Upper lobe of left lung (tissue), 6 donors: ENCODE data around the gene TNFRSF21. TPM values are rescaled to one million over a fixed set of nuclear protein-coding genes. Genes with fewer than 3 reads are reported as not detected.
A peak's percentile ranks its signal among the peaks of the same experiment; 100 is the strongest.

Source experiments
- ATAC-seq, 2 donors: fragments of 200-7000 bp; cut with Tn5 transposase; one replicate each; pipeline ENCODE4 v1.9.1; 2022; ENCODE audit warnings: mild to moderate bottlenecking in 2 of 2, moderate library complexity in 2 of 2; ENCODE audit not compliant: low FRiP score in 2 of 2
- DNase-seq, 2 donors: peaks; one replicate each; pipeline ENCODE4 v3.0.0-alpha.2; 2019 to 2020
- H3K27ac ChIP-seq, 4 donors: fragments of 200-600 bp; sonication (generic); one replicate each; pipeline ENCODE4 v1.5.1; 2016 to 2019
- H3K27me3 ChIP-seq, 4 donors: fragments of 200-600 bp; sonication (generic); one replicate each; pipeline ENCODE4 v1.5.1; 2017 to 2019
- H3K36me3 ChIP-seq, 4 donors: fragments of 200-600 bp; sonication (generic); one replicate each; pipeline ENCODE4 v1.5.1; 2016 to 2019
- H3K4me1 ChIP-seq, 4 donors: fragments of 200-600 bp; sonication (generic); one replicate each; pipeline ENCODE4 v1.5.1; 2018 to 2019
- H3K4me3 ChIP-seq, 4 donors: fragments of 200-600 bp; sonication (generic); one replicate each; pipeline ENCODE4 v1.5.1; 2017 to 2019; ENCODE audit warnings: mild to moderate bottlenecking in 2 of 4, moderate library complexity in 1 of 4
- H3K9me3 ChIP-seq, 4 donors: fragments of 200-600 bp; sonication (generic); one replicate each; pipeline ENCODE4 v1.5.1; 2018 to 2019
- EP300 ChIP-seq, 4 donors: sonication (generic); formaldehyde crosslinking; IDR thresholded peaks; one replicate each; pipeline ENCODE4 v1.5.1; 2017; ENCODE audit warnings: antibody characterized with exemption in 4 of 4, control low read depth in 2 of 4
- POLR2A ChIP-seq, 4 donors: fragments of 450-650 bp; IDR thresholded peaks; one replicate each; pipeline ENCODE4 v1.5.1; 2016 to 2017; ENCODE audit warnings: antibody characterized with exemption in 4 of 4, mild to moderate bottlenecking in 2 of 4
- POLR2AphosphoS5 ChIP-seq, 2 donors: sonication (generic); formaldehyde crosslinking; IDR thresholded peaks; one replicate each; pipeline ENCODE4 v1.5.1; 2017; ENCODE audit warnings: antibody characterized with exemption in 2 of 2
- WGBS, 2 donors: methylation state at CpG; one replicate each; pipeline ENCODE4 v1.1.5; 2017 to 2018; 5-methylcytosine and 5-hydroxymethylcytosine counted together
- total RNA-seq, 6 donors: library from RNA; depleted of rRNA in 4 of 6; stranded (reverse); fragments of >200 nt in 4 of 6; gene quantifications; one replicate each; pipeline versions ENCODE4 v1.1.0 to v1.2.1, GENCODE V29; 2016 to 2021
- TF ChIP-seq, protein P1 (sequence below), 6 experiments: fragments of 450-650 bp in 4 of 6; fragments of 200-600 bp in 2 of 6; sonication (generic) in 2 of 6; IDR thresholded peaks; one replicate each; pipeline ENCODE4 v1.5.1; 2016 to 2019; ENCODE audit warnings: antibody characterized with exemption in 6 of 6
- donor health status: DM: no; HTN: no; CAD: no; lungs with moderate emphysema.
- donor health status: DM: no; HTN: yes; CAD: no; lungs with severe emphysema.

Gene TNFRSF21
- 10 to 100 TPM; 11.7 to 56.1 (median 20.6) TPM for total RNA-seq

DNA sequence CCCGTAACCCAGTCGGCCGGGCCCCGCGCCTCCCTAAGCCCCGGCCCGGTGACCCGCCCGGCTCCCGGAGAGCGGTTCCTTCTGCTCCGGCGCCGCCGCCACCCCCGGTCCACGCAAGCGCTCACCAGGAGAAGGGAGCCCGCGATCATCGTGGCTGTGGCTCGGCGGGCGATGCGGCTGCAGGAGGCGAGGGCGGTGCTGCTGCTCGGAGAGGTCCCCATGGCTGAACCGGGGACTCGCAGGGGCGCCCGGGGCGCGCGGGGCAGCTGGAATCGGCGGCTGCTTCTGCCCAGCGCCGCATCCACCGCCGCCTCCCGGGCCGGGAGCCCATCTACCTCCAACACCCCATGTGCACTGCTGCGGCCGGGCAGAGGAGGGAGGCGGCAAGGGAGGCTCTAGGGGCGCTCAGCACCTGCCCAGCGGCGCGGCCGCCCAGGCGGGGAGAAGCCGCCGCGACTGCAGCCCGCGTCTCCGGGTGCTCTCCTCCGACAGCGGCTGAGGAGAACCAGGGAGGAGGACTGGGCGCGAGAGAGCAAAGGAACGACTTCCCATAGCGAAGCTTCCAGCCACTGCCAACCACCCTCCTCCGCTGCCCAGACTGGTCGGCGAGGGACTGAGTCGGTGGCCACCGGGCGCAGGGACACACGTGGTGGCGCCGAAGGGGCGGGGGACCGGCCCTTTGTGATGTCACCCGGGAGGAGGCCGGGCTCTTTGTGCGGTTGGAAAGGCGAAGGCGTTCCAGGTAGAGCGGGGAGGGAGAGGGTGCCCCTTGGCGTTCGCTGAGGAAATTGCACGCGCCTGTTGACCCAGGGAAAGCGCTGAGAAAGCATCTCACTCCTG is at the start of gene TNFRSF21:
TSS of gene TNFRSF21 (minus strand) at position 615 of the 840 bp plus-strand sequence. CDS start at position 221, 394 bp downstream.
- peak within 1 kb of the TSS; percentile 62 to 88 (median 75) for H3K27ac ChIP-seq
- H3K9me3 ChIP-seq, result no peaks in the 10 kb centered on the region
- H3K4me3 ChIP-seq, result peak within 1 kb of the TSS; percentile 46 to 81 (median 66)
- 0 to 3% methylated on average over 9 to 31 of the region's 86 CpGs for WGBS, 2 donors
- ATAC-seq (peak; percentile 98 to 99), DNase-seq (peak; percentile 93 to 95)
- H3K27me3 ChIP-seq, result peaks cover 0 to 12% (median 0%) of the 10 kb centered on the region in 4 donors
- peaks cover 4 to 23% (median 12%) of the 10 kb centered on the region in 4 donors for H3K4me1 ChIP-seq
- peak in 3 of 4 donors; percentile 69 to 93 (median 84) for TF ChIP-seq POLR2A (IDR thresholded peaks at IDR 0.05)
- TF ChIP-seq POLR2AphosphoS5 (IDR thresholded peaks at IDR 0.05), result peak; percentile 73 to 89
- TF ChIP-seq, protein P1, sequence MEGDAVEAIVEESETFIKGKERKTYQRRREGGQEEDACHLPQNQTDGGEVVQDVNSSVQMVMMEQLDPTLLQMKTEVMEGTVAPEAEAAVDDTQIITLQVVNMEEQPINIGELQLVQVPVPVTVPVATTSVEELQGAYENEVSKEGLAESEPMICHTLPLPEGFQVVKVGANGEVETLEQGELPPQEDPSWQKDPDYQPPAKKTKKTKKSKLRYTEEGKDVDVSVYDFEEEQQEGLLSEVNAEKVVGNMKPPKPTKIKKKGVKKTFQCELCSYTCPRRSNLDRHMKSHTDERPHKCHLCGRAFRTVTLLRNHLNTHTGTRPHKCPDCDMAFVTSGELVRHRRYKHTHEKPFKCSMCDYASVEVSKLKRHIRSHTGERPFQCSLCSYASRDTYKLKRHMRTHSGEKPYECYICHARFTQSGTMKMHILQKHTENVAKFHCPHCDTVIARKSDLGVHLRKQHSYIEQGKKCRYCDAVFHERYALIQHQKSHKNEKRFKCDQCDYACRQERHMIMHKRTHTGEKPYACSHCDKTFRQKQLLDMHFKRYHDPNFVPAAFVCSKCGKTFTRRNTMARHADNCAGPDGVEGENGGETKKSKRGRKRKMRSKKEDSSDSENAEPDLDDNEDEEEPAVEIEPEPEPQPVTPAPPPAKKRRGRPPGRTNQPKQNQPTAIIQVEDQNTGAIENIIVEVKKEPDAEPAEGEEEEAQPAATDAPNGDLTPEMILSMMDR (IDR thresholded peaks at IDR 0.05), result peak; percentile 91 to 97 (median 95)
- no peak for TF ChIP-seq EP300 (IDR thresholded peaks at IDR 0.05)
- H3K36me3 ChIP-seq, result no peaks in the 10 kb centered on the region

DNA sequence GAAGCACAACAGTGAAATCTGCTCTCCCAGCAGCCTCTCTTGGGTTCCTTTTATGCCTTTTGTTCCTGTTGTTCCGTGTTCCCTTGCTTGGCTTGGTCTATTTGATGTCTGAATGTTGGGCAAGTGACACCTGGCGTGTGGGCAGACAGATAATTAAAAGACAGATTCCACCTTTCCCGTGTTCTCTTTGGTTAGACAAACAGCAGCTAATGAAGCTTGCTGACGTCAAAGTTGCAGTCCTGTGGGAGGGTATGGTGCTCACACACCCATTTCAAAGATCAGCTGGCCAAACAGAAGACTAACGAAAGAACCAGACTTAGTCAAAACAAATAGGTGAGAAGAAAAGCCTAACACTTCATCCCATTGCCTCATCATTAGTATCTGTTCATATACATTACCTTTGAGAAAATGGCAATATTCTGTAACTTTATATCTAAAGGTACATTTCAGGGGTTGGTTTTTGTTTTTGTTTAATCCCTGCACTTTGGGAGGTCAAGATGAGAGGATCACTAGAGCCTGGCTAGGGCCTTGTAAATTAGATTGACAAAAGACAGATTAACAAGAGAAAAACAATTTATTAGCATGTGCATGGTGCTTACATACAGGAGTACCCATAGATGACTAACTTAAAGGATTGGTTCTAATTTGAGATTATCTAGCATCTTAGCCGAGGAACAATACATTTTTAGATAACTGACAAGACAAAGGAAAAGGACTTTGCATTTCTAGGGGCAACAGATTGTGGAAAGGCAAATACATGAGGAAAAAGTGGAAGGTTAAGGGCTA is 48.9 kb upstream of the TNFRSF21 start:
- no peak for DNase-seq
- no peaks in the 10 kb centered on the region for H3K4me1 ChIP-seq
- H3K27me3 ChIP-seq, result no peaks in the 10 kb centered on the region
- H3K27ac ChIP-seq, result no peak overlapping the region
- H3K4me3 ChIP-seq, result no peak overlapping the region
- 75 to 77% methylated on average over 6 of the region's 6 CpGs for WGBS, 2 donors
- TF ChIP-seq, protein P1 (IDR thresholded peaks at IDR 0.05), result no peak
- TF ChIP-seq POLR2AphosphoS5 (IDR thresholded peaks at IDR 0.05) (no peak), EP300 (IDR thresholded peaks at IDR 0.05) (no peak), POLR2A (IDR thresholded peaks at IDR 0.05) (no peak)
- no peaks in the 10 kb centered on the region for H3K36me3 ChIP-seq
- H3K9me3 ChIP-seq, result no peaks in the 10 kb centered on the region
- no peak for ATAC-seq

- DNase-seq, result no peak
- ATAC-seq, result no peak
- WGBS, 2 donors, result 72 to 73% methylated on average over 2 of the region's 2 CpGs
- Histone ChIP-seq H3K9me3 (no peaks in the 10 kb centered on the region), H3K27me3 (no peaks in the 10 kb centered on the region), H3K4me1 (no peaks in the 10 kb centered on the region), H3K27ac (no peak overlapping the region), H3K4me3 (no peak overlapping the region), H3K36me3 (no peaks in the 10 kb centered on the region)
- TF ChIP-seq, protein P1 (IDR thresholded peaks at IDR 0.05), result no peak
- TF ChIP-seq POLR2A (IDR thresholded peaks at IDR 0.05) (no peak), EP300 (IDR thresholded peaks at IDR 0.05) (no peak), POLR2AphosphoS5 (IDR thresholded peaks at IDR 0.05) (no peak)
Observed at GRCh38 chr6:47357827-47358226, 48.1 kb upstream of the TNFRSF21 start.

- Histone ChIP-seq H3K27me3 (no peaks in the 10 kb centered on the region), H3K4me1 (no peaks in the 10 kb centered on the region), H3K36me3 (no peaks in the 10 kb centered on the region), H3K27ac (no peak overlapping the region), H3K9me3 (no peaks in the 10 kb centered on the region), H3K4me3 (no peak overlapping the region)
- no peak for DNase-seq
- TF ChIP-seq POLR2AphosphoS5 (IDR thresholded peaks at IDR 0.05) (no peak), POLR2A (IDR thresholded peaks at IDR 0.05) (no peak), EP300 (IDR thresholded peaks at IDR 0.05) (no peak)
- TF ChIP-seq, protein P1 (IDR thresholded peaks at IDR 0.05), result no peak
- no peak for ATAC-seq
Observed at GRCh38 chr6:47355496-47355895, 45.8 kb upstream of the TNFRSF21 start.
